AG04449 (cell line): ENCODE measurements around the gene ALG14.

Source experiments
- CTCF ChIA-PET: fragments of 350-600 bp; formaldehyde crosslinking; extraction: SDS; loops from one replicate; lab custom pipeline; 2021; ENCODE audit warnings: antibody characterized with exemption; lab: Yijun Ruan, JAX
- POLR2A ChIA-PET: fragments of 400-600, 350-600 bp; formaldehyde crosslinking; extraction: SDS; loops from one replicate; lab custom pipeline; 2020; ENCODE audit warnings: antibody characterized with exemption, inconsistent platforms; lab: Yijun Ruan, JAX
- DNase-seq: peaks from one replicate; pipeline ENCODE4 v3.0.0-alpha.2; 2010; ENCODE audit warnings: low read depth, low spot score
- H3K4me3 ChIP-seq: 2 replicates; pipeline ENCODE4 v1.5.1; 2011; ENCODE audit warnings: low read depth, mild to moderate bottlenecking, control low read depth, low read length
- TF ChIP-seq, protein P1 (sequence below): IDR thresholded peaks from one replicate; pipeline ENCODE4 v1.5.1; 2011; ENCODE audit warnings: mild to moderate bottlenecking, moderate library complexity, low read length, control low read depth, inconsistent platforms; ENCODE audit not compliant: insufficient read depth; ENCODE audit errors: missing control alignments

The ALG14 gene

DNA sequence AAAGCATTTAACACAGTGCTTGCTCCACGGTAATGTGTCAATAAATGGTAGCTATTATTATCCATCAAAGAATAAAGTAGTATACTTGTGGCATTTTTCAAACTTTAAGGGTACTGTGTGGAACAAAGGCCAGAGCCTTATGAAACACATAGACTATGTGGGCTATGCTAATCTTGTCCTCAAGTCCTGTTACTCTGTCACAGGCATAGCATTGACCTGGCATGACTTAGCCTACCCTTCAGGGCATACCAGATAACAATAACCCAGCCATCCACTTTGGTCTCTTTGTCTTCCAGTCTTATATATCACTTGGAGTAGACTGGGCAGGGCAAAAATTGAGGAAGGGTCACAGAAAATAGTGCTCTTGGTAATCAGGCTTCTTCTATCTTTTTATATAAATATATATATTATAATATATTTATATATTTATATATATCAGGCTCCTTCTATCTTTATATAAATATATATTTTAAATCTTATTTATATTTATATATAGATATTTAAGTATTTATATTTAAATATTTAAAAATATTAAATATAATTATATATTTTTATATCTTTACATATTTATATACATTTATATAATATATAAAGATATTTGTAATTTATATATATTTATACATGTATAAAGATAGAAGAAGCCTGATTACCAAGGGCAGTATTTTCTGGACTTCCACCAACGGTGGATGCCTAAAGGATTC is 79.7 kb downstream of the ALG14 start:
- DNase-seq, result no peak
- H3K4me3 ChIP-seq, result no peak overlapping the region
- TF ChIP-seq, protein P1, sequence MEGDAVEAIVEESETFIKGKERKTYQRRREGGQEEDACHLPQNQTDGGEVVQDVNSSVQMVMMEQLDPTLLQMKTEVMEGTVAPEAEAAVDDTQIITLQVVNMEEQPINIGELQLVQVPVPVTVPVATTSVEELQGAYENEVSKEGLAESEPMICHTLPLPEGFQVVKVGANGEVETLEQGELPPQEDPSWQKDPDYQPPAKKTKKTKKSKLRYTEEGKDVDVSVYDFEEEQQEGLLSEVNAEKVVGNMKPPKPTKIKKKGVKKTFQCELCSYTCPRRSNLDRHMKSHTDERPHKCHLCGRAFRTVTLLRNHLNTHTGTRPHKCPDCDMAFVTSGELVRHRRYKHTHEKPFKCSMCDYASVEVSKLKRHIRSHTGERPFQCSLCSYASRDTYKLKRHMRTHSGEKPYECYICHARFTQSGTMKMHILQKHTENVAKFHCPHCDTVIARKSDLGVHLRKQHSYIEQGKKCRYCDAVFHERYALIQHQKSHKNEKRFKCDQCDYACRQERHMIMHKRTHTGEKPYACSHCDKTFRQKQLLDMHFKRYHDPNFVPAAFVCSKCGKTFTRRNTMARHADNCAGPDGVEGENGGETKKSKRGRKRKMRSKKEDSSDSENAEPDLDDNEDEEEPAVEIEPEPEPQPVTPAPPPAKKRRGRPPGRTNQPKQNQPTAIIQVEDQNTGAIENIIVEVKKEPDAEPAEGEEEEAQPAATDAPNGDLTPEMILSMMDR, result no peak
- ChIA-PET CTCF (interaction anchor here (0.8 to 1.5 kb wide), 3 partner anchors 9 to 138 kb away, joined by 3 to 4 read pairs (median 3); no protein-coding TSS in a partner anchor), POLR2A (no interaction called here)

DNA sequence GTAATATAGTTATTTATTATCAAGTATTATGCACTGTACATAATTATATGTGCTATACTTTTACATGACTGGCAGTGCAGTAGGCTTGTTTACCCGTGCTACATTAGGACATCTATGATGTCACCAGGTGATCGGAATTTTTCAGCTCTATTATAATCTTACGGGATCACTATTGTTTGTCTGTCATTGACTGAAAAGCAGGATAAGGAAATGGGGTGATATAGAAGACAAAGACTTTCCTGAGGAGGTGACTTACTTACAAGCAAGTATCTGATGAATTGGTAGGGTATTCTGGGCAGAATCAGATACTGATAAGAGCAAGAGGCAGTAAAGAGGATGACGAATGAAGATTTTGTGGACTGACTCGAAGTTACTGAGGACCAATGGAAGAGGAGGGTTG is 80.6 kb downstream of the ALG14 start:
- ChIA-PET CTCF (interaction anchor here (0.8 to 1.5 kb wide), 2 partner anchors 16 to 137 kb away, joined by 3 to 4 read pairs; no protein-coding TSS in a partner anchor), POLR2A (no interaction called here)
- DNase-seq, result no peak
- TF ChIP-seq, protein P1, result no peak
- H3K4me3 ChIP-seq, result no peak overlapping the region

DNA sequence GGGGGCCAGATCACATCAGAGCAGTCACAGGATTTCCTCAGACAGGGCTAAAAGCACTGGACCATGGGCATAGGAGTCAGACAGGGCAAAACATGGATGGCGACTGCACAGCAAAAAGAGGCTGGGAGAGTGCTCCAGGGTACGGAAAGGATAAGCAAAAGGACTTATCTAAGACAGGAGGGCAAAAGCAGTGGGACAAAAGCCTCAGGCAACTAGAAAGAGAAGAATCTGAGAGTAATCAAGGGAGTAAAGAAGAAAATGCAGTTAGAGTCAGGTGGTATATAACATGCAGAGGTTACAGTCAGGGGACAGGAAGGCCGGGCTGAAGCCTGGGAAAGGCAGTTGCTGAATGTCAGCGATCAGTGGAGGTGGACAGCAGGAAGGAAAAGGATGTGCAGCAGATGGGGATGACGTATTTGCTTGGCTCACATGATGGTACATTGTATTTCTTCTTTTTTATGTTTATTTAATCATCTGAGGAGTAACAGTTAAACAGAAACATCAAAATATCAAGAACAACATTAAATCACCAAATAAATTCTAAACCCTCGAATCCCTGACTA is 82.8 kb downstream of the ALG14 start:
- ChIA-PET CTCF (no interaction called here), POLR2A (no interaction called here)
- TF ChIP-seq, protein P1, result no peak
- no peak for DNase-seq
- H3K4me3 ChIP-seq, result no peak overlapping the region

DNA sequence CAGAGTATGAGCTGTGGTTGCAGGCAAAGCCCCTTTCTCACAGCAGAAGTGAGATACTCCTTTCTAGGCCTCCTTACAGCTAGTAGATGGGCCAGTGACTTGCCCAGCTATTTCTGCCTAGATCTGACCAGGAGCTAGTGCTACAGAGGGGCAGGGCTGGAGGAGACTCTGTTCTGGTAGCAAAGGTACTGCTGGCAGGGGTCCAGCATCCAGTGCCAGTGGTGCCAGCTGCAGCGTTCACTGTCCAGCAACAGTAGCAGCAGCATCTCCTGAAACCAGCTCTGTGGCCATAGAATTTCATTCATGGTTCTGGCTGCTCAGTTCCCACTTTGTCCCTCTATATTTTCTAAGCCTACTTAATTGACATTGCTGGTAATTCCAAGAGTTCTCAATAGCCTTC is 83.4 kb downstream of the ALG14 start:
- no peak for DNase-seq
- TF ChIP-seq, protein P1, result no peak
- ChIA-PET CTCF (interaction anchor here (1.0 kb wide), 1 partner anchor 54 kb away, joined by 3 read pairs; no protein-coding TSS in a partner anchor), POLR2A (no interaction called here)
- no peak overlapping the region for H3K4me3 ChIP-seq

DNA sequence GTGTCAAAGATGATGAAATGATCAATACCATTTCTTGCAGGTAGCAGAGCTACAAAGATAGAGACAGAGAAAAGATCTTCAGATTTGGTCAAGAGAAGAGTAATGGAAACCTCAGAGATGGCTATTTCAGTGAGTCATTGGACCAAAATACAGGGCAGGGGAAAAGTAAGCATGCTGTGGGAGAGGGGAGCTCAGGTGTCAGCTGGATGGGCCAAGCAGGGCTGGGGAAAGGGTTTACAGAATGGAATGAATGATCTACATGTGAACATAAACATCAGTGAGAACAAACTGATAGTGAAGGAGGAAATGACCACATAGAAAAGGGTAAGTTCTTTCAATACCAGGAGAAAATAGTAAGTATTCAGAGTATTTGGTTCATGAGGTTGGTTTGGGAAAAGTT is 84.4 kb downstream of the ALG14 start:
- CTCF ChIA-PET, result interaction anchor here (1.0 kb wide), 1 partner anchor 55 kb away, joined by 3 read pairs; no protein-coding TSS in a partner anchor
- H3K4me3 ChIP-seq, result no peak overlapping the region
- no peak for DNase-seq
- POLR2A ChIA-PET, result no interaction called here
- TF ChIP-seq, protein P1, result no peak

DNA sequence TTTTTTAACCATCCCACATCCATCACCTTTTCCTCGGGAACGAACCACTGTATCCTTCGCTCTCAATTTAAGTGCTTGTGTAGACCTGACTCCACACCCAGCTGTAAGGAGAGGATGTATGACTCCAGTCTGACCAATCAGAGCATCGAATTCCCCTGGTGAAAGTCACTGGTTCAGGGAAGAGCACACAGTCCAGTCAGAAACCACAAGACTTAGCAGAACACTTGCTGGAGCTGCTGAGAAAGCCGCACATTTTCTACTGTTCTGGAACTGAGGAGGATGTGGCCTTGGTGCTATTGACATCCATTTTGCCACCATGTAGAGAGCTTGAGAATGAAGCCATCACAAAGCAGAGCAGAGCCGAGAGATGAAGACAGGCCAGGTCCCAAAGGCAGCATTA is 86.0 kb downstream of the ALG14 start:
- TF ChIP-seq, protein P1, result no peak
- DNase-seq, result no peak
- ChIA-PET POLR2A (no interaction called here), CTCF (interaction anchor here (0.9 kb wide), 1 partner anchor 132 kb away, joined by 3 read pairs; no protein-coding TSS in a partner anchor)
- no peak overlapping the region for H3K4me3 ChIP-seq
